UCSD-AML1 (cell line): Measurements from ENCODE around the gene ABHD12.
"Not testable (repeated sequence)": the region's sequence is repeated elsewhere in the genome, so short reads cannot be mapped to it uniquely, and the experiment has no call there.

Experiments used
- DNase-seq: peaks from one replicate; lab custom pipeline; 2025; ENCODE audit not compliant: unreplicated experiment; lab: John Stamatoyannopoulos, UW

The ABHD12 gene

GRCh38 chr20:25269057-25269832 lies 121.4 kb downstream of the ABHD12 start:
- no peak for DNase-seq

GRCh38 chr20:25260770-25261437 lies 129.7 kb downstream of the ABHD12 start:
- DNase-seq, result not testable (repeated sequence)

GRCh38 chr20:25259788-25260254 lies 130.8 kb downstream of the ABHD12 start:
- no peak for DNase-seq

GRCh38 chr20:25259358-25259757 lies 131.3 kb downstream of the ABHD12 start:
- DNase-seq, result no peak

GRCh38 chr20:25258828-25259227 lies 131.8 kb downstream of the ABHD12 start:
- no peak for DNase-seq

GRCh38 chr20:25258476-25258805 lies 132.2 kb downstream of the ABHD12 start:
- no peak for DNase-seq

- DNase-seq, result no peak
Observed at GRCh38 chr20:25257756-25258475, 132.7 kb downstream of the ABHD12 start.

- DNase-seq, result no peak
Observed at GRCh38 chr20:25257130-25257529, 133.5 kb downstream of the ABHD12 start.

GRCh38 chr20:25256226-25256859 lies 134.3 kb downstream of the ABHD12 start:
- no peak for DNase-seq

- no peak for DNase-seq
Observed at GRCh38 chr20:25254986-25255680, 135.5 kb downstream of the ABHD12 start.

- DNase-seq, result no peak
Observed at GRCh38 chr20:25254571-25254970, 136.1 kb downstream of the ABHD12 start.

- DNase-seq, result no peak
Observed at GRCh38 chr20:25253606-25254275, 136.9 kb downstream of the ABHD12 start.

- DNase-seq, result no peak
Observed at GRCh38 chr20:25252686-25253421, 137.8 kb downstream of the ABHD12 start.

- DNase-seq, result no peak
Observed at GRCh38 chr20:25252230-25252651, 138.4 kb downstream of the ABHD12 start.

GRCh38 chr20:25251558-25251957 lies 139.1 kb downstream of the ABHD12 start:
- DNase-seq, result no peak

- no peak for DNase-seq
Observed at GRCh38 chr20:25251019-25251418, 139.6 kb downstream of the ABHD12 start.

GRCh38 chr20:25250508-25250907 lies 140.1 kb downstream of the ABHD12 start:
- no peak for DNase-seq
